Parathyroid adenoma (tissue), 2 donors: ENCODE data around the gene HAUS3.

Experiments
- H2AFZ ChIP-seq: fragments of 300-600 bp; sonication (generic); one replicate; pipeline ENCODE4 v1.7.0; 2017; ENCODE audit warnings: antibody characterized with exemption, mild to moderate bottlenecking
- H3K27ac ChIP-seq: fragments of 300-600 bp; sonication (generic); one replicate; pipeline ENCODE4 v1.7.0; 2017
- H3K27me3 ChIP-seq: fragments of 300-600 bp; sonication (generic); one replicate; pipeline ENCODE4 v1.7.0; 2017; ENCODE audit warnings: low read length; ENCODE audit not compliant: control insufficient read depth, insufficient read depth
- H3K36me3 ChIP-seq: fragments of 300-600 bp; sonication (generic); one replicate; pipeline ENCODE4 v1.7.0; 2017; ENCODE audit warnings: low read length; ENCODE audit not compliant: control insufficient read depth, insufficient read depth
- H3K4me1 ChIP-seq: fragments of 300-600 bp; sonication (generic); one replicate; pipeline ENCODE4 v1.7.0; 2017; ENCODE audit warnings: control low read depth
- H3K4me2 ChIP-seq: fragments of 300-600 bp; sonication (generic); one replicate; pipeline ENCODE4 v1.7.0; 2017; ENCODE audit warnings: low read length
- H3K4me3 ChIP-seq: fragments of 300-600 bp; sonication (generic); one replicate; pipeline ENCODE4 v1.7.0; 2017; ENCODE audit warnings: low read depth, low read length
- H3K79me2 ChIP-seq: fragments of 300-600 bp; sonication (generic); one replicate; pipeline ENCODE4 v1.7.0; 2017; ENCODE audit warnings: control low read depth
- H3K9ac ChIP-seq: fragments of 300-600 bp; sonication (generic); one replicate; pipeline ENCODE4 v1.7.0; 2017; ENCODE audit warnings: mild to moderate bottlenecking
- H3K9me3 ChIP-seq: fragments of 300-600 bp; sonication (generic); one replicate; pipeline ENCODE4 v1.7.0; 2017; ENCODE audit warnings: low read length; ENCODE audit not compliant: control insufficient read depth
- TF ChIP-seq, protein P1 (sequence below): fragments of 300-600 bp; sonication (generic); IDR thresholded peaks from one replicate; pipeline ENCODE4 v1.7.0; 2017; ENCODE audit warnings: antibody characterized with exemption, mild to moderate bottlenecking
- donor health status: primary hyperparathyroidism.

HAUS3 gene

DNA sequence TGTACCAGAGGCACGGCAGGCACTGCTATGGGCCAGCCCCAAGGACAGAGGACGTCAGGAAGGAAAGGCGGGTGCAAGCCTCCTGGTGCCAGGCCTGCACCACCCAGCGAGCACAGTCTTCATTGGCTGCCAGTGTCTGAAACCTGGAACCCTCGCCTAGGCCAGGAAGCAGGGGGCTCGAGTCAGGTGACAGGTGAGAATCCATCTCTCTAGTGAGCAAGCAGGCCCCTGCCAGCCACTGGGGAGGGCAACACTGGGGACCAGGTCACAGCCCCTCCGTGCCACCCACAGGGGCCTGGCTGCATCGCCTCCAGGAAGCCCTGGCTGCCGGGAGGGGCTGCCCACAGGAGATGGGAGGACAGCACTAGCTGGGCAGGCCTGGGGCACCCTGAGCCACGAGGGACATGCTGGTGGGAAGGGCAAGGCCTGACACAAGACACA is 6.9 kb upstream of the HAUS3 start:
- H3K36me3 ChIP-seq: no peaks in the 10 kb centered on the region

DNA sequence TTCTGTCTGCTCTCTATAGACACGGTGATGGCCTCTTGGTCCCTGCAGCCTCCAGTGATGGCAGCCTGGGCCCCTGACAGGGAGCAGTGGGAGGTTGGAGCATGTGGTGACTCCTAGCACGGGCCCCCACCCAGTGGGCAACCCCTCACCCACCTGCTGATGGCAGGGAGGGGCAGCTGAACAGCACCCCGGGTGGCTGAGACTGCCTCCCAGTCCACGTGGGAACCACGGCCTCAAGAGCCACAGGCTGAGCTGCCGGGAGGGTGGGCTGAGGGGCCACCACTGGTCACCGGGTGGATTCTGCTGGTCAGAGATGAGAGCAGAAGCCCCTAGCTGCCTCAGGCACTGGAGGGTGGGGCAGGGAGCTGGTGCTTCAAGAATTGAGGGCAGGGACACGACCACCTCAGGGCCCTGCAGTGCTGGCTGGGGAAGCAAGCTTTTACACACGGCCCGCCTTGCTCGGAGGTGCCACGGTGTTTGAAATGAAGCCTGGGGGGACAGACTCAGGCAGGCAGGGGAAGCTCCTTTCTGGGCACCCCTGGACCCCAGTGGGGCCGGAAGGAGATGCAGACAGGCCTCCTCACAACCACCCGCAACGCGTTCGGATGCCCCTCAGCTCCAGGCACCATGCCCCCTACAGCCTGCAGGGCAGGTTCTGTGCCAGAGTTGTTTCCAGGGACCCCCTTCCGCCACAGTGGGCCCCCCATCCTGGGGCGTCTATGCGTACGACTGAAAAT is 6.3 kb upstream of the HAUS3 start:
- TF ChIP-seq, protein P1, sequence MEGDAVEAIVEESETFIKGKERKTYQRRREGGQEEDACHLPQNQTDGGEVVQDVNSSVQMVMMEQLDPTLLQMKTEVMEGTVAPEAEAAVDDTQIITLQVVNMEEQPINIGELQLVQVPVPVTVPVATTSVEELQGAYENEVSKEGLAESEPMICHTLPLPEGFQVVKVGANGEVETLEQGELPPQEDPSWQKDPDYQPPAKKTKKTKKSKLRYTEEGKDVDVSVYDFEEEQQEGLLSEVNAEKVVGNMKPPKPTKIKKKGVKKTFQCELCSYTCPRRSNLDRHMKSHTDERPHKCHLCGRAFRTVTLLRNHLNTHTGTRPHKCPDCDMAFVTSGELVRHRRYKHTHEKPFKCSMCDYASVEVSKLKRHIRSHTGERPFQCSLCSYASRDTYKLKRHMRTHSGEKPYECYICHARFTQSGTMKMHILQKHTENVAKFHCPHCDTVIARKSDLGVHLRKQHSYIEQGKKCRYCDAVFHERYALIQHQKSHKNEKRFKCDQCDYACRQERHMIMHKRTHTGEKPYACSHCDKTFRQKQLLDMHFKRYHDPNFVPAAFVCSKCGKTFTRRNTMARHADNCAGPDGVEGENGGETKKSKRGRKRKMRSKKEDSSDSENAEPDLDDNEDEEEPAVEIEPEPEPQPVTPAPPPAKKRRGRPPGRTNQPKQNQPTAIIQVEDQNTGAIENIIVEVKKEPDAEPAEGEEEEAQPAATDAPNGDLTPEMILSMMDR: no peak
- Histone ChIP-seq H3K4me1 (no peaks in the 10 kb centered on the region), H2AFZ (no peak overlapping the region), H3K27me3 (no peaks in the 10 kb centered on the region), H3K4me3 (no peak overlapping the region), H3K4me2 (no peak overlapping the region), H3K36me3 (no peaks in the 10 kb centered on the region), H3K79me2 (no peaks in the 10 kb centered on the region), H3K27ac (no peak overlapping the region), H3K9me3 (no peaks in the 10 kb centered on the region), H3K9ac (no peak overlapping the region)

More for the DNA sequence above, 6.9 kb upstream of the HAUS3 start:
- Histone ChIP-seq H3K27me3 (no peaks in the 10 kb centered on the region), H3K4me3 (no peak overlapping the region), H3K9me3 (no peaks in the 10 kb centered on the region), H3K4me2 (no peak overlapping the region), H3K4me1 (no peaks in the 10 kb centered on the region), H2AFZ (no peak overlapping the region), H3K9ac (no peak overlapping the region), H3K79me2 (no peaks in the 10 kb centered on the region), H3K27ac (no peak overlapping the region)
- TF ChIP-seq, protein P1: no peak

DNA sequence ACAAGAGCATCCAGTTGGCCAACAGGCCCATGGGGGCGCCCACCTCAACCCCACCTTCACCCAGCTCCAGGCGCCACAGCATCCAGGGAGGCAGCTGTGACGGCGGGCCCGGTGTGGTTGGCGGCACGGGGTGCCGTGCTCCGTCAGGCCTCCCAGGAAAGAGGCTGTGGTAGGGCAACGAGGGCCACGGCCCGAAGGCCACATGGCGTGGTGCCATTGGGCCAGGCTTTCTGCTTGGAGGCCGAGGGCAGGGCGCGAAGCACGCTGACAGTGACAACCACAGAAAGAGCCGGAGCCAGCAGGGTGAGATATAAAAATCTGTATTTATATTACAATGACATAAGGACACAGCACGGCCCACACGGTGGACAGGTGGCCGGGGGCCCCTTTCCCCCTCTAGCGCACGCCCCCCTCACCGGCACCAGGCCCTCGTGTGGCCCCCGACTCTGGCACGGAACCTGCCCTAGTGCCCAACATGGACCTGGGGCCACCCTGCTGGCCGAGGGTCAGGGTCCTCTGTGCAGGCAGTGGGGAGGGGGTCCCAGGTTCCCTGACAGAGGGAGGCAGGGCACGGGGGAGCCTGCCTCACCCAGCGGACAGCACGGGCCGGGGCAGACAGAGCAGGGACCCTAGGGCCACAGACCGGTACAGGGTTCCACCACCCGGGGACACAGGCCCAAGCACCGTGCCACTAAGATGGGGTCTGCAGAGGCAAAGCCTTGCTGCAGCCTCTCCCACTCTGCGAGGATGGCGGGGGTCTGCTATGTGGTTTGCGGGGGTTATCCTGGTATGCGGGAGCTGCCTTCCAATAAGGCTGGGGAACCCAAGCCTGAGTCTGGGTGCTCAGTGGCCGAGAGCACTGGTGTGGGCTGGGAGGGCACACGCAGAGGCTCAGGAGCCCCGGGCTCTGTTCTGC is 5.5 kb upstream of the HAUS3 start:
- Histone ChIP-seq H3K27me3 (no peaks in the 10 kb centered on the region), H3K4me2 (no peak overlapping the region), H2AFZ (no peak overlapping the region), H3K36me3 (no peaks in the 10 kb centered on the region), H3K27ac (no peak overlapping the region), H3K9me3 (no peaks in the 10 kb centered on the region), H3K79me2 (no peaks in the 10 kb centered on the region), H3K4me3 (no peak overlapping the region), H3K4me1 (no peaks in the 10 kb centered on the region), H3K9ac (no peak overlapping the region)
- TF ChIP-seq, protein P1: no peak

DNA sequence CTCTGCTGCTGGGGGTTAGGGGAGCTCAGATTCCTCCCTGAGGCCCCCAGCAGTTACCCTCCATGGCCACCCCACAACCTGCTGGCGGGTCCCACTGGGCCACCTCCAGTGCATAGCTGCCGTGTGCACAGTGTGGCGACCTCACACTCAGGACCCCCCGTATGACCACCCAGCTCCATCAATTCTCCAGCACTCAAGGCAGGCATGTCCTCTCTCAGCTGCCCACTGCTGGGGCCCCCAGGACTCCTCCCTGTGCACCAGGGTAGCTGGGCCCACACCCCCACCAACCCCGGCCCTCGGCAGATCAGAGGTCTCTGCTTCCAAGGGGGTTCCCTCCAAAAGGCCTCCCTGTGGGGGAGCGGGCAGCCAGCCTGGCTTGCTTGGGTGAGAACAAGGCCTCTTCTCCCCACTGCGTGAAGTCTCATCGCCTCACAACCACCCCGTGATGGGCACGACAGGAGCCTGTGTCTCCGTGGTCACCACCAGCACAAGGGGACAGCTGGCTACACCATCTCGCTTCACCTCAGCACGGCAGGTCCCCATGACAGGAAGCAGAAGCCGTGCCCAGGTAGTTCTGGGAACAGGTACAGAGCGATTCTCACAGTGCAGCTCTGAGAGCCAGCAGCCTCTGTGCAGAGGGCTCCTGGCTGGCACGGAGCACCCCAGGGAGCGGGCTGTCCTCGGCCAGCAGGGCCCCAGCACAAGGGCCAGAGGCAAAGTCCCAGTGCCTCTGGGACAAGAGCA is 4.6 kb upstream of the HAUS3 start:
- Histone ChIP-seq H3K27me3 (no peaks in the 10 kb centered on the region), H3K4me1 (no peaks in the 10 kb centered on the region), H3K4me3 (no peak overlapping the region), H3K9me3 (no peaks in the 10 kb centered on the region), H3K79me2 (no peaks in the 10 kb centered on the region), H3K36me3 (no peaks in the 10 kb centered on the region), H3K4me2 (no peak overlapping the region), H3K9ac (no peak overlapping the region), H2AFZ (no peak overlapping the region), H3K27ac (no peak overlapping the region)
- TF ChIP-seq, protein P1: no peak
